H9 (cell line): ENCODE measurements around the gene KDR. TPM values are rescaled to one million over a fixed set of nuclear protein-coding genes. Genes with fewer than 3 reads are reported as not detected.

Source experiments
- DNase-seq: peaks from one replicate; pipeline ENCODE4 v3.0.0-alpha.2; 2017
- H2AFZ ChIP-seq: one replicate; pipeline ENCODE4 v1.6.1; 2013; ENCODE audit warnings: mild to moderate bottlenecking, low read length, control low read depth, moderate library complexity
- H2AK5ac ChIP-seq: 2 replicates; pipeline ENCODE4 v1.6.1; 2013; ENCODE audit warnings: low read length, control low read depth, mixed read lengths; ENCODE audit not compliant: insufficient read length
- H2BK120ac ChIP-seq: one replicate; pipeline ENCODE4 v1.6.1; 2013; ENCODE audit warnings: low read depth, mild to moderate bottlenecking, low read length, control low read depth, inconsistent platforms; ENCODE audit not compliant: poor library complexity, severe bottlenecking
- H2BK12ac ChIP-seq: 2 replicates; pipeline ENCODE4 v1.6.1; 2013; ENCODE audit warnings: low read length, control low read depth, mixed read lengths, low read depth; ENCODE audit not compliant: insufficient read length
- H2BK15ac ChIP-seq: 2 replicates; pipeline ENCODE4 v1.6.1; 2013; ENCODE audit warnings: low read depth, low read length, control low read depth
- H2BK20ac ChIP-seq: one replicate; pipeline ENCODE4 v1.6.1; 2013; ENCODE audit warnings: low read depth, mild to moderate bottlenecking, low read length, control low read depth, inconsistent platforms; ENCODE audit not compliant: poor library complexity, severe bottlenecking
- H2BK5ac ChIP-seq: 2 replicates; pipeline ENCODE4 v1.6.1; 2013; ENCODE audit warnings: low read length, control low read depth, mixed read lengths; ENCODE audit not compliant: insufficient read length
- H3K14ac ChIP-seq: 2 replicates; pipeline ENCODE4 v1.6.1; 2013; ENCODE audit warnings: low read length, control low read depth; ENCODE audit not compliant: insufficient read depth
- H3K18ac ChIP-seq: 2 replicates; pipeline ENCODE4 v1.6.1; 2013; ENCODE audit warnings: low read depth, mild to moderate bottlenecking, mixed read lengths, low read length, control low read depth; ENCODE audit not compliant: insufficient read length
- H3K23ac ChIP-seq: 2 replicates; pipeline ENCODE4 v1.6.1; 2013; ENCODE audit warnings: low read length, control low read depth, mixed read lengths, low read depth; ENCODE audit not compliant: insufficient read length
- H3K23me2 ChIP-seq: 2 replicates; pipeline ENCODE4 v1.6.1; 2013; ENCODE audit warnings: low read depth, mild to moderate bottlenecking, mixed read lengths, low read length, control low read depth; ENCODE audit not compliant: insufficient read length, poor library complexity, severe bottlenecking
- H3K27ac ChIP-seq: 2 replicates; pipeline ENCODE4 v1.5.1; 2013; ENCODE audit warnings: low read length, control low read depth, mixed read lengths, low read depth; ENCODE audit not compliant: insufficient read length
- H3K27me3 ChIP-seq: 2 replicates; pipeline ENCODE4 v1.6.1; 2013; ENCODE audit warnings: low read length, control low read depth, inconsistent platforms; ENCODE audit not compliant: insufficient read depth
- H3K4ac ChIP-seq: 2 replicates; pipeline ENCODE4 v1.6.1; 2013; ENCODE audit warnings: low read depth, mild to moderate bottlenecking, control low read depth, inconsistent platforms, low read length, moderate library complexity
- H3K4me1 ChIP-seq: 2 replicates; pipeline ENCODE4 v1.6.1; 2013; ENCODE audit warnings: low read length, control low read depth, inconsistent platforms; ENCODE audit not compliant: insufficient read depth
- H3K4me2 ChIP-seq: 2 replicates; pipeline ENCODE4 v1.6.1; 2013; ENCODE audit warnings: low read length, control low read depth, mixed read lengths; ENCODE audit not compliant: insufficient read length, insufficient read depth
- H3K56ac ChIP-seq: 2 replicates; pipeline ENCODE4 v1.6.1; 2013; ENCODE audit warnings: low read depth, mild to moderate bottlenecking, mixed read lengths, low read length, control low read depth; ENCODE audit not compliant: insufficient read length
- H3K79me1 ChIP-seq: 2 replicates; pipeline ENCODE4 v1.6.1; 2013; ENCODE audit warnings: low read depth, mild to moderate bottlenecking, moderate library complexity, low read length, control low read depth, inconsistent platforms; ENCODE audit not compliant: insufficient read depth, poor library complexity, severe bottlenecking
- H3K79me2 ChIP-seq: 2 replicates; pipeline ENCODE4 v1.6.1; 2013; ENCODE audit warnings: low read length, control low read depth, inconsistent platforms; ENCODE audit not compliant: insufficient read depth
- H3K9ac ChIP-seq: 2 replicates; pipeline ENCODE4 v1.6.1; 2013; ENCODE audit warnings: low read length, control low read depth, mixed read lengths; ENCODE audit not compliant: insufficient read length; ENCODE audit errors: extremely low read depth
- H3K9me3 ChIP-seq: one replicate; pipeline ENCODE4 v1.6.1; 2013; ENCODE audit warnings: low read depth, low read length, inconsistent platforms; ENCODE audit not compliant: control insufficient read depth
- H3T11ph ChIP-seq: one replicate; pipeline ENCODE4 v1.6.1; 2013; ENCODE audit warnings: mild to moderate bottlenecking, low read length, control low read depth, inconsistent platforms
- H4K20me1 ChIP-seq: one replicate; pipeline ENCODE4 v1.6.1; 2013; ENCODE audit not compliant: control insufficient read depth, insufficient read length, insufficient read depth
- H4K5ac ChIP-seq: 2 replicates; pipeline ENCODE4 v1.6.1; 2013; ENCODE audit warnings: low read depth, mild to moderate bottlenecking, mixed read lengths, low read length, control low read depth; ENCODE audit not compliant: insufficient read length
- H4K8ac ChIP-seq: replicated peaks from 2 replicates; pipeline ENCODE4 v1.6.1; 2013; ENCODE audit warnings: low read length, control low read depth, mixed read lengths, low read depth; ENCODE audit not compliant: insufficient read length
- H4K91ac ChIP-seq: 2 replicates; pipeline ENCODE4 v1.6.1; 2013; ENCODE audit warnings: low read depth, mild to moderate bottlenecking, moderate library complexity, mixed read lengths, low read length, control low read depth; ENCODE audit not compliant: insufficient read length
- H3K27ac Mint-ChIP-seq, 3 experiments: 2 replicates in 2 of 3; 3 replicates in 1 of 3; pipeline ENCODE4 v1.8.0; 2020 to 2021; ENCODE audit warnings: mixed read lengths in 3 of 3, mild to moderate bottlenecking in 1 of 3, moderate library complexity in 1 of 3
- H3K27me3 Mint-ChIP-seq: 2 replicates; pipeline ENCODE4 v1.8.0; 2021; ENCODE audit warnings: low read depth, mild to moderate bottlenecking, moderate library complexity, mixed read lengths
- H3K36me3 Mint-ChIP-seq, 3 experiments: 2 replicates in 2 of 3; 3 replicates in 1 of 3; pipeline ENCODE4 v1.8.0; 2020 to 2021; ENCODE audit warnings: low read depth in 3 of 3, mixed read lengths in 3 of 3; ENCODE audit not compliant: insufficient read depth in 1 of 3
- H3K4me1 Mint-ChIP-seq, 2 experiments: 2 replicates each; pipeline ENCODE4 v1.8.0; 2020; ENCODE audit warnings: mixed read lengths in 2 of 2
- H3K4me3 Mint-ChIP-seq, 2 experiments: 2 replicates in 1 of 2; 3 replicates in 1 of 2; pipeline ENCODE4 v1.8.0; 2020 to 2021; ENCODE audit warnings: mild to moderate bottlenecking in 2 of 2, mixed read lengths in 2 of 2, moderate library complexity in 1 of 2
- H3K9me3 Mint-ChIP-seq, 2 experiments: 2 replicates in 1 of 2; 3 replicates in 1 of 2; pipeline ENCODE4 v1.8.0; 2020; ENCODE audit warnings: mild to moderate bottlenecking in 2 of 2, mixed read lengths in 2 of 2, moderate library complexity in 1 of 2
- CTCF ChIP-seq: fragments of 200-600 bp; sonication (generic); conservative IDR thresholded peaks from 3 replicates; pipeline ENCODE4 v1.8.0; 2021; ENCODE audit warnings: antibody characterized with exemption, mild to moderate bottlenecking
- WGBS: extraction: QIAGEN DNeasy Blood & Tissue Kit; methylation state at CpG from one replicate; pipeline ENCODE4 v1.1.7; 2013; ENCODE audit warnings: missing lambda C conversion rate, low lambda C conversion rate, mixed read lengths; ENCODE audit not compliant: insufficient read length; ENCODE audit errors: extremely low coverage; 5-methylcytosine and 5-hydroxymethylcytosine counted together
- total RNA-seq: library from RNA; stranded (reverse); gene quantifications from 2 replicates; pipeline ENCODE4 v1.2.1, GENCODE V29; 2021

Gene KDR
- total RNA-seq, 1 experiment from 2014 or later: 51.4 TPM

DNA sequence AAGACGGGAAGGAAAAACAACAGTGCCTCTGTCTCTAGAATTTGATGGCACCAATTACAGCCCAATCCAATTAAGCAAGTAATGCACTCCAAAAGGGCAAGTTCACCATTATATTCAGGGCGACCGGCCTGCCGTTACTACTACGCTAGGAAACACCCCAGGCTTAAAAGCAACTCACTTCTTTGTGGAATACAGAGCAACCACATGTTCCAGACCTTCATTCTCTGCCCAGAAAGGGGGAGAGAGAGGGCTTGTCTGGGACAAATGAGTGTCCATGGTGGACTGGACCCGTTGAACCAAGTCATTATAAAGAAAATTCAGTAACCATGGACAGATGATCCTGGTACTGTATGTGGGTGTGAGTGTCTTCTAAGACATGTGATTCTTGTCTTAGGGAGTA is 1.6 kb downstream of the KDR start:
- H2AK5ac ChIP-seq: no peak overlapping the region
- no peaks in the 10 kb centered on the region; the same call in 1 of the 2 replicates for H3K4me1 ChIP-seq
- H3K27ac Mint-ChIP-seq: no peak overlapping the region
- peak overlapping the region; percentile 98 for H3K4me2 ChIP-seq
- no peak overlapping the region for H2BK15ac ChIP-seq
- H4K8ac ChIP-seq: no peak overlapping the region
- H2AFZ ChIP-seq: no peak overlapping the region
- H3K4ac ChIP-seq: no peak overlapping the region
- H3K23ac ChIP-seq: no peak overlapping the region
- H3K23me2 ChIP-seq: peaks cover 20% of the 10 kb centered on the region
- no peak for DNase-seq
- H2BK20ac ChIP-seq: no peak overlapping the region
- no peak overlapping the region for H3K18ac ChIP-seq
- H3K27ac ChIP-seq: no peak overlapping the region
- peaks cover 0 to 12% (median 0%) of the 10 kb centered on the region in 3 experiments; a peak in 4 of 7 replicates for H3K36me3 Mint-ChIP-seq
- no peak overlapping the region for H4K91ac ChIP-seq
- H3K9ac ChIP-seq: peak overlapping the region; percentile 69
- H4K5ac ChIP-seq: no peak overlapping the region
- peaks cover 20 to 29% of the 10 kb centered on the region in 2 experiments for H3K4me1 Mint-ChIP-seq
- peaks cover 39% of the 10 kb centered on the region; the same call in 1 of the 2 replicates for H3K79me2 ChIP-seq
- H4K20me1 ChIP-seq: no peaks in the 10 kb centered on the region
- no peaks in the 10 kb centered on the region for H3K9me3 ChIP-seq
- H3K9me3 Mint-ChIP-seq: peaks cover 4 to 5% of the 10 kb centered on the region in 2 experiments; a peak in 3 of 5 replicates
- H2BK12ac ChIP-seq: no peak overlapping the region
- H3T11ph ChIP-seq: no peak overlapping the region
- H2BK120ac ChIP-seq: no peak overlapping the region
- no CpG with 5 or more reads among the region's 6 CpGs for WGBS
- no peak overlapping the region for H2BK5ac ChIP-seq
- no peak overlapping the region for H3K56ac ChIP-seq
- H3K14ac ChIP-seq: no peak overlapping the region
- H3K27me3 ChIP-seq: no peaks in the 10 kb centered on the region
- H3K27me3 Mint-ChIP-seq: peaks cover 28% of the 10 kb centered on the region
- TF ChIP-seq CTCF: no peak
- no peaks in the 10 kb centered on the region for H3K79me1 ChIP-seq
- H3K4me3 Mint-ChIP-seq: peak overlapping the region; percentile 84 to 90
